Cardiac fibroblast (primary cell): ENCODE data around the gene FIGN.

Source experiments
- DNase-seq, 2 donors: peaks; one replicate each; pipeline versions ENCODE4 v3.0.0 to v3.0.0-alpha.2; 2010; ENCODE audit warnings: low read depth in 2 of 2
- H3K4me3 ChIP-seq, 2 donors: replicated peaks in 1 of 2; 1 replicate in 1 of 2; 2 replicates in 1 of 2; pipeline ENCODE4 v1.5.1; 2011; ENCODE audit warnings: low read depth in 2 of 2, low read length in 2 of 2, mild to moderate bottlenecking in 2 of 2, moderate library complexity in 1 of 2
- TF ChIP-seq, protein P1 (sequence below): IDR thresholded peaks from one replicate; pipeline ENCODE4 v1.5.1; 2011; ENCODE audit warnings: low read depth, mild to moderate bottlenecking, low read length, inconsistent platforms

FIGN gene

GRCh38 chr2:163703386-163703785 is 32.4 kb downstream of the FIGN start:
- TF ChIP-seq, protein P1, sequence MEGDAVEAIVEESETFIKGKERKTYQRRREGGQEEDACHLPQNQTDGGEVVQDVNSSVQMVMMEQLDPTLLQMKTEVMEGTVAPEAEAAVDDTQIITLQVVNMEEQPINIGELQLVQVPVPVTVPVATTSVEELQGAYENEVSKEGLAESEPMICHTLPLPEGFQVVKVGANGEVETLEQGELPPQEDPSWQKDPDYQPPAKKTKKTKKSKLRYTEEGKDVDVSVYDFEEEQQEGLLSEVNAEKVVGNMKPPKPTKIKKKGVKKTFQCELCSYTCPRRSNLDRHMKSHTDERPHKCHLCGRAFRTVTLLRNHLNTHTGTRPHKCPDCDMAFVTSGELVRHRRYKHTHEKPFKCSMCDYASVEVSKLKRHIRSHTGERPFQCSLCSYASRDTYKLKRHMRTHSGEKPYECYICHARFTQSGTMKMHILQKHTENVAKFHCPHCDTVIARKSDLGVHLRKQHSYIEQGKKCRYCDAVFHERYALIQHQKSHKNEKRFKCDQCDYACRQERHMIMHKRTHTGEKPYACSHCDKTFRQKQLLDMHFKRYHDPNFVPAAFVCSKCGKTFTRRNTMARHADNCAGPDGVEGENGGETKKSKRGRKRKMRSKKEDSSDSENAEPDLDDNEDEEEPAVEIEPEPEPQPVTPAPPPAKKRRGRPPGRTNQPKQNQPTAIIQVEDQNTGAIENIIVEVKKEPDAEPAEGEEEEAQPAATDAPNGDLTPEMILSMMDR, result no peak
- DNase-seq, result no peak
- H3K4me3 ChIP-seq, result no peak overlapping the region

GRCh38 chr2:163701399-163702195 is 34.2 kb downstream of the FIGN start:
- TF ChIP-seq, protein P1, result no peak
- H3K4me3 ChIP-seq, result no peak overlapping the region
- peak in 1 of 2 donors; percentile 55 for DNase-seq

DNA sequence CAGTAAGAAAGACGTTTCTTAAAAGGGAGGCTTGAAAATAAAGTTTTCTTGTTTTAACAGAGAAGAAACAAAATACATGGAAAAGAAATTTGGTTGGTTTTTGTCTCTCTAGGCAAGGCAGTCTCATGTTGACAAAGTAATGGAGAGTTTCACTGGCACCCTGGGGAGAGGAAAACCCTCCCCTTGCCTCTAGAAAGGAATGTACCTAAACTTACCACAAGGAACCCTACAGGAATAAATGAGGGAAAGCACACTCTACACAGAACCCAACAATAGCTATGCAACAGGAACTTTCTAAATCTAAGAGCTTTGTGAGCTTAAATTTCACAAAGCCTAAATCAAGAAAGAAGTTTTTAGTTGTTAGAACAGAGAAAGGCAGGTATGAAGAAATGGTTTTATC is 37.0 kb downstream of the FIGN start:
- TF ChIP-seq, protein P1, result no peak
- peak in 1 of 2 donors; percentile 10 for DNase-seq
- no peak overlapping the region for H3K4me3 ChIP-seq

DNA sequence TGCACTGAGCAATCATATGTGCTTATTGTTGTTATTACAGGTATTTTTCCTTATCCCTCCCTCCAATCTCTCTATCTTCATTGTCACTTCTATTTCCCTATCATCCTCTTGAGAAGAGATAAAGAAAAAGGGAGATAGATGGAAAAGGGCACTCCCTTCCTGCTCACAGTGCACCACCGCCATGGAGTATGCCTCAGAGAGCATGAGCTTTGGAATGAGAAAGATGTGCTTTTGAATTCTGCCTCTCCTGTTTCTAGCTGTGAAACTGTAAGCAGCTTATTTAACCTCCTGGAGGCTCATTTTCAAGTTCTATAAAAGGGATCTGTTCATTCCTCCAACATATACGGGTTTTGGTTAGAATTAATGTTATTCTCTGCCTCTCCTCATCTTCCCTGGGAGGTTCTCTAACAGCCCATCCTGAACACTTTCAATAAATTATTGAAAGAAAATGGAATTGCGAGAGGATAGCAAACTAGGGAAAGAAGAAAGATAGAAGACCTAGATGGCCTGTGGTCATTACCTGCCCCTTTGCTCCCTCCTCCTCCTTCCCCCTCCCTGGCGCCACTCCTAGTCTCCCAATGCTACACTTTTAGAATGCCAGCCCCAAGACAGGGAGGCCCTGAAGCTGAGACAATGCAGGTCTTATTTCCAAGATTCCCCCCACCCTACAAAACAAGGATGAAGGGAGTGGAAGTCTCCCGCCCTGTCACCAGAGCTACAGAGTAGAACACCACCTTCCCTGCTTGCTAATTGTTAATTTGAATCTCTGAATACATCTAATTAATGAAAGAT is 37.8 kb downstream of the FIGN start:
- no peak overlapping the region for H3K4me3 ChIP-seq
- TF ChIP-seq, protein P1, result no peak
- DNase-seq, result no peak

DNA sequence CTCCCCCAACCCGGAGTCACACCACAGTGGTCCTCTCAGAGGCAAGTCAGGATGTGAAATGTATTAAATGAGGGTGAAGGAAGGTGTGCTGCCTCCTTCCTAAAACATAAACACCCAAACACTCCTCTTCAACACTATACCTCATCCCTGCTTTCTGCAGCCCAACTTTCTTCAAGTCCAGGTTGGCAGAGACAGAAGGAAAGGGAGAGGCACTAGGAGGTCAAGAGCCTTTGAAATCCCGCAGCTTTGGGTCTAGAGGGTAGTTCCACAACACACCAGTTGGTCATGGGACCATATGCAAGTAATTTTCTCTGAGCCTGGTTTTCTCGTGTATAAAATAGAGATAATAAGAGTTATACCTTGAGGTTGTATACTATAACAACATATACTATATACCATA is 38.4 kb downstream of the FIGN start:
- DNase-seq, result no peak
- H3K4me3 ChIP-seq, result no peak overlapping the region
- TF ChIP-seq, protein P1, result no peak

DNA sequence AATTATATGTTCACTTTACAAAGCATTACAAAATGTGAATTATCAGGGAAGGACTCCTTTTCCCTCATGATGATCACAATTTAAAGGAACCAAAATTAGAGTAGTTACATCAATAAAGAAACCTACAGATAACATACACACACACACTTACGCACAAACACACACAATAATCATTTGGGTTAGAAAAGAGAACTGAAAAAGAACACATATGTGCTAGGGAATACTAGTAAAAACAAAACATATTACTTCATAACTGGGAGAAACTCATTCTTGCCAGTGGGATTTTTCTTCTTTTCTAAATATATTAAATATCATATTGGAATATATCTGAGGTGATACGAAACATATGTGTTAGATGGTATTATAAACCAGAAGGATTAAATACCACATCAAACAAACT is 42.3 kb downstream of the FIGN start:
- DNase-seq, result no peak
- H3K4me3 ChIP-seq, result no peak overlapping the region
- TF ChIP-seq, protein P1, result no peak
